ENCODE results near the gene MAG. TPM values are rescaled to one million over a fixed set of nuclear protein-coding genes. Genes with fewer than 3 reads are reported as not detected.

The MAG gene
- total and polyA plus RNA-seq, 9 of the 15 experiments (the other 6 are each of a cell fraction or from before 2014, with no cell fraction given) = 0.11 to 10.0 (median 1.6) TPM

DNA sequence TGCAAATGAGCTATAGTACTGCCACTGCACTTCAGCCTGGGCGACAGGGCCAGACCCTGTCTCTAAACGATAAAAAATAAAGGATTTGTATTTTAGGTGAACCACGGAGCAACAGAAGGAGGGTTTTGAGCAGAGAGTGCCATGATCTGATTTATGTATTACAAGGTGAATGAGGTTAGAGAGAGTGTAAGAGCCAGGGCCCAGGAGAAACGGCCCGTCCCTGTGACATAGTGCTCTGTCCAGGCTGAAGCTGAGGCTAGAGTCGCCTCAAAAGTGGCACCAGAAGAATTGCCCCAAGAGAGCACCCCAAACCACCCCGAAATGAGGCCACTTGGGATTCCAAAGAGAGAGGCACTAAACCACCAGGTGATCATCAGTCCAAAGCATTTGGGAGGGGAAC is 16.9 kb downstream of the MAG start:
- no TSS peak for BruUV-seq (replicated peaks)
- peaks cover 3% of the 10 kb centered on the region for H3K9me1 ChIP-seq (ENCODE audit: control insufficient read depth, insufficient read depth, low read length)
- H3K36me3 ChIP-seq (ENCODE audit: control insufficient read depth, insufficient read depth, low read length) = no peaks in the 10 kb centered on the region
- no peaks in the 10 kb centered on the region for H4K20me1 ChIP-seq (replicated peaks; ENCODE audit: control insufficient read depth, insufficient read depth, low read length)
- in situ Hi-C loops (cut with MboI) = no loop called here
- peak in 1 of 4 experiments; percentile 17 for DNase-seq (ENCODE audit: extremely low read depth in 1 of 4, low spot score in 3 of 4)
- H3K9me3 ChIP-seq (replicated peaks; ENCODE audit: control insufficient read depth, insufficient read depth, low read depth, low read length) = no peaks in the 10 kb centered on the region
- H3K27ac ChIP-seq (ENCODE audit: extremely low read depth, low read depth, low read length) = peak overlapping the region; percentile 90
- peaks cover 10% of the 10 kb centered on the region; the same call in 2 of the 3 replicates for H3K79me2 ChIP-seq (ENCODE audit: control insufficient read depth, insufficient read depth, low read length)
- no peak for FAIRE-seq
- POLR2A ChIA-PET = interaction anchor here (0.7 to 2.3 kb wide), 5 partner anchors 9 to 155 kb away, joined by 3 to 11 read pairs (median 4); no protein-coding TSS in a partner anchor
- TF ChIP-seq SIN3A (IDR thresholded peaks at IDR 0.05; ENCODE audit: borderline replicate concordance in 2 of 2, control insufficient read depth in 1 of 2, low read depth in 2 of 2, low read length in 2 of 2) (no peak), SNIP1 (IDR thresholded peaks at IDR 0.05; ENCODE audit: low read depth) (no peak), DMBX1 (CRISPR knock-in tag; IDR thresholded peaks at IDR 0.05; ENCODE audit: borderline replicate concordance) (0 out of 2 replicates have a peak, but pooled peaks have one; percentile 37), GTF2A2 (tag; IDR thresholded peaks at IDR 0.05) (no peak), MEIS2 (IDR thresholded peaks at IDR 0.05; ENCODE audit: partially characterized antibody) (peak; percentile 30)
- H2AFZ ChIP-seq (ENCODE audit: low read depth, low read length) = peak overlapping the region; percentile 96
- peak overlapping the region; percentile 79 to 90; a peak in 3 of 4 replicates for H3K9ac ChIP-seq (ENCODE audit: insufficient read depth in 1 of 2, low read depth in 2 of 2, low read length in 2 of 2)
- no peak overlapping the region for H3K4me3 ChIP-seq
- peak overlapping the region; percentile 65 for H3K4me2 ChIP-seq (ENCODE audit: insufficient read depth, low read length)
- CTCF ChIA-PET (ENCODE audit: low intra/inter-chr PET ratio) = no interaction called here
- WGBS (ENCODE audit: insufficient coverage, low coverage, missing lambda C conversion rate) = 40% methylated on average over 6 of the region's 7 CpGs
- intact Hi-C loops (cut with micrococcal nuclease) = no loop called here
- peaks cover 61 to 80% of the 10 kb centered on the region in 2 experiments for H3K4me1 ChIP-seq (replicated peaks in 1 of 2; ENCODE audit: control insufficient read depth in 2 of 2, insufficient read depth in 2 of 2, low read length in 2 of 2)
- ATAC-seq = no peak
- no peaks in the 10 kb centered on the region for H3K27me3 ChIP-seq (ENCODE audit: control insufficient read depth in 2 of 2, insufficient read depth in 2 of 2, low read length in 2 of 2)

All from K562 (cell line).